ENCODE measurements around the gene IL36A.

The IL36A gene

GRCh38 chr2:113015655-113016054 is 10.4 kb downstream of the IL36A start:
- Histone ChIP-seq H3K9ac (ENCODE audit: low read depth in 1 of 2, low read length in 2 of 2) (no peak overlapping the region), H3K9me3 (ENCODE audit: control insufficient read depth in 2 of 2, low read length in 2 of 2) (no peaks in the 10 kb centered on the region), H3K4me1 (ENCODE audit: control insufficient read depth in 2 of 2, insufficient read depth in 2 of 2, low read length in 2 of 2) (no peaks in the 10 kb centered on the region), H3K4me3 (ENCODE audit: low read length in 2 of 2) (no peak overlapping the region), H3K27me3 (ENCODE audit: control insufficient read depth in 2 of 2, insufficient read depth in 2 of 2, low read length in 2 of 2) (peaks cover 0 to 3% of the 10 kb centered on the region in 2 donors), H3K36me3 (ENCODE audit: control insufficient read depth in 2 of 2, insufficient read depth in 2 of 2, low read length in 2 of 2) (no peaks in the 10 kb centered on the region), H3K27ac (ENCODE audit: low read depth in 2 of 2, low read length in 2 of 2) (no peak overlapping the region)

GRCh38 chr2:113018509-113018908 is 13.2 kb downstream of the IL36A start:
- Histone ChIP-seq H3K4me1 (ENCODE audit: control insufficient read depth in 2 of 2, insufficient read depth in 2 of 2, low read length in 2 of 2) (no peaks in the 10 kb centered on the region), H3K36me3 (ENCODE audit: control insufficient read depth in 2 of 2, insufficient read depth in 2 of 2, low read length in 2 of 2) (no peaks in the 10 kb centered on the region), H3K27ac (ENCODE audit: low read depth in 2 of 2, low read length in 2 of 2) (no peak overlapping the region), H3K27me3 (ENCODE audit: control insufficient read depth in 2 of 2, insufficient read depth in 2 of 2, low read length in 2 of 2) (no peaks in the 10 kb centered on the region), H3K9ac (ENCODE audit: low read depth in 1 of 2, low read length in 2 of 2) (no peak overlapping the region), H3K4me3 (ENCODE audit: low read length in 2 of 2) (no peak overlapping the region), H3K9me3 (ENCODE audit: control insufficient read depth in 2 of 2, low read length in 2 of 2) (no peaks in the 10 kb centered on the region)

- Histone ChIP-seq H3K4me3 (ENCODE audit: low read length in 2 of 2) (no peak overlapping the region), H3K27me3 (ENCODE audit: control insufficient read depth in 2 of 2, insufficient read depth in 2 of 2, low read length in 2 of 2) (peaks cover 0 to 4% of the 10 kb centered on the region in 2 donors)
Measured at GRCh38 chr2:113021312-113021711, 16.1 kb downstream of the IL36A start.

GRCh38 chr2:113024764-113025163 is 19.5 kb downstream of the IL36A start:
- no peaks in the 10 kb centered on the region for H3K9me3 ChIP-seq (ENCODE audit: control insufficient read depth in 2 of 2, low read length in 2 of 2)
- no peak overlapping the region for H3K9ac ChIP-seq (ENCODE audit: low read depth in 1 of 2, low read length in 2 of 2)
- no peaks in the 10 kb centered on the region for H3K36me3 ChIP-seq (ENCODE audit: control insufficient read depth in 2 of 2, insufficient read depth in 2 of 2, low read length in 2 of 2)
- peaks cover 7 to 9% of the 10 kb centered on the region in 2 donors for H3K27me3 ChIP-seq (ENCODE audit: control insufficient read depth in 2 of 2, insufficient read depth in 2 of 2, low read length in 2 of 2)
- no peaks in the 10 kb centered on the region for H3K4me1 ChIP-seq (ENCODE audit: control insufficient read depth in 2 of 2, insufficient read depth in 2 of 2, low read length in 2 of 2)
- H3K4me3 ChIP-seq (ENCODE audit: low read length in 2 of 2): no peak overlapping the region
- no peak overlapping the region for H3K27ac ChIP-seq (ENCODE audit: low read depth in 2 of 2, low read length in 2 of 2)

More at GRCh38 chr2:113021312-113021711, 16.1 kb downstream of the IL36A start:
- Histone ChIP-seq H3K9ac (ENCODE audit: low read depth in 1 of 2, low read length in 2 of 2) (no peak overlapping the region), H3K27ac (ENCODE audit: low read depth in 2 of 2, low read length in 2 of 2) (no peak overlapping the region), H3K4me1 (ENCODE audit: control insufficient read depth in 2 of 2, insufficient read depth in 2 of 2, low read length in 2 of 2) (no peaks in the 10 kb centered on the region), H3K36me3 (ENCODE audit: control insufficient read depth in 2 of 2, insufficient read depth in 2 of 2, low read length in 2 of 2) (no peaks in the 10 kb centered on the region), H3K9me3 (ENCODE audit: control insufficient read depth in 2 of 2, low read length in 2 of 2) (no peaks in the 10 kb centered on the region)

- Histone ChIP-seq H3K36me3 (ENCODE audit: control insufficient read depth in 2 of 2, insufficient read depth in 2 of 2, low read length in 2 of 2) (no peaks in the 10 kb centered on the region), H3K27me3 (ENCODE audit: control insufficient read depth in 2 of 2, insufficient read depth in 2 of 2, low read length in 2 of 2) (peaks cover 7 to 9% of the 10 kb centered on the region in 2 donors), H3K9ac (ENCODE audit: low read depth in 1 of 2, low read length in 2 of 2) (no peak overlapping the region), H3K4me3 (ENCODE audit: low read length in 2 of 2) (no peak overlapping the region), H3K4me1 (ENCODE audit: control insufficient read depth in 2 of 2, insufficient read depth in 2 of 2, low read length in 2 of 2) (no peaks in the 10 kb centered on the region), H3K9me3 (ENCODE audit: control insufficient read depth in 2 of 2, low read length in 2 of 2) (no peaks in the 10 kb centered on the region), H3K27ac (ENCODE audit: low read depth in 2 of 2, low read length in 2 of 2) (no peak overlapping the region)
Measured at GRCh38 chr2:113025737-113026136, 20.5 kb downstream of the IL36A start.

- Histone ChIP-seq H3K4me3 (ENCODE audit: low read length in 2 of 2) (no peak overlapping the region), H3K27ac (ENCODE audit: low read depth in 2 of 2, low read length in 2 of 2) (no peak overlapping the region), H3K36me3 (ENCODE audit: control insufficient read depth in 2 of 2, insufficient read depth in 2 of 2, low read length in 2 of 2) (no peaks in the 10 kb centered on the region), H3K9ac (ENCODE audit: low read depth in 1 of 2, low read length in 2 of 2) (no peak overlapping the region), H3K27me3 (ENCODE audit: control insufficient read depth in 2 of 2, insufficient read depth in 2 of 2, low read length in 2 of 2) (peaks cover 7 to 9% of the 10 kb centered on the region in 2 donors), H3K9me3 (ENCODE audit: control insufficient read depth in 2 of 2, low read length in 2 of 2) (no peaks in the 10 kb centered on the region), H3K4me1 (ENCODE audit: control insufficient read depth in 2 of 2, insufficient read depth in 2 of 2, low read length in 2 of 2) (no peaks in the 10 kb centered on the region)
Measured at GRCh38 chr2:113027691-113028090, 22.4 kb downstream of the IL36A start.

- Histone ChIP-seq H3K4me1 (ENCODE audit: control insufficient read depth in 2 of 2, insufficient read depth in 2 of 2, low read length in 2 of 2) (no peaks in the 10 kb centered on the region), H3K27ac (ENCODE audit: low read depth in 2 of 2, low read length in 2 of 2) (no peak overlapping the region), H3K9me3 (ENCODE audit: control insufficient read depth in 2 of 2, low read length in 2 of 2) (no peaks in the 10 kb centered on the region), H3K36me3 (ENCODE audit: control insufficient read depth in 2 of 2, insufficient read depth in 2 of 2, low read length in 2 of 2) (no peaks in the 10 kb centered on the region), H3K27me3 (ENCODE audit: control insufficient read depth in 2 of 2, insufficient read depth in 2 of 2, low read length in 2 of 2) (peaks cover 7 to 9% of the 10 kb centered on the region in 2 donors), H3K9ac (ENCODE audit: low read depth in 1 of 2, low read length in 2 of 2) (no peak overlapping the region), H3K4me3 (ENCODE audit: low read length in 2 of 2) (no peak overlapping the region)
Measured at GRCh38 chr2:113028112-113028511, 22.9 kb downstream of the IL36A start.

GRCh38 chr2:113032737-113033136 is 27.5 kb downstream of the IL36A start:
- Histone ChIP-seq H3K4me1 (ENCODE audit: control insufficient read depth in 2 of 2, insufficient read depth in 2 of 2, low read length in 2 of 2) (no peaks in the 10 kb centered on the region), H3K36me3 (ENCODE audit: control insufficient read depth in 2 of 2, insufficient read depth in 2 of 2, low read length in 2 of 2) (no peaks in the 10 kb centered on the region), H3K27me3 (ENCODE audit: control insufficient read depth in 2 of 2, insufficient read depth in 2 of 2, low read length in 2 of 2) (peaks cover 0 to 5% of the 10 kb centered on the region in 2 donors), H3K9me3 (ENCODE audit: control insufficient read depth in 2 of 2, low read length in 2 of 2) (no peaks in the 10 kb centered on the region), H3K27ac (ENCODE audit: low read depth in 2 of 2, low read length in 2 of 2) (no peak overlapping the region), H3K9ac (ENCODE audit: low read depth in 1 of 2, low read length in 2 of 2) (no peak overlapping the region), H3K4me3 (ENCODE audit: low read length in 2 of 2) (no peak overlapping the region)

GRCh38 chr2:113034016-113034415 is 28.8 kb downstream of the IL36A start:
- Histone ChIP-seq H3K4me3 (ENCODE audit: low read length in 2 of 2) (no peak overlapping the region), H3K4me1 (ENCODE audit: control insufficient read depth in 2 of 2, insufficient read depth in 2 of 2, low read length in 2 of 2) (no peaks in the 10 kb centered on the region), H3K27me3 (ENCODE audit: control insufficient read depth in 2 of 2, insufficient read depth in 2 of 2, low read length in 2 of 2) (no peaks in the 10 kb centered on the region), H3K9ac (ENCODE audit: low read depth in 1 of 2, low read length in 2 of 2) (no peak overlapping the region), H3K9me3 (ENCODE audit: control insufficient read depth in 2 of 2, low read length in 2 of 2) (no peaks in the 10 kb centered on the region), H3K36me3 (ENCODE audit: control insufficient read depth in 2 of 2, insufficient read depth in 2 of 2, low read length in 2 of 2) (no peaks in the 10 kb centered on the region), H3K27ac (ENCODE audit: low read depth in 2 of 2, low read length in 2 of 2) (no peak overlapping the region)

GRCh38 chr2:113036763-113037162 is 31.5 kb downstream of the IL36A start:
- Histone ChIP-seq H3K9ac (ENCODE audit: low read depth in 1 of 2, low read length in 2 of 2) (no peak overlapping the region), H3K27me3 (ENCODE audit: control insufficient read depth in 2 of 2, insufficient read depth in 2 of 2, low read length in 2 of 2) (no peaks in the 10 kb centered on the region), H3K4me1 (ENCODE audit: control insufficient read depth in 2 of 2, insufficient read depth in 2 of 2, low read length in 2 of 2) (no peaks in the 10 kb centered on the region), H3K4me3 (ENCODE audit: low read length in 2 of 2) (no peak overlapping the region), H3K36me3 (ENCODE audit: control insufficient read depth in 2 of 2, insufficient read depth in 2 of 2, low read length in 2 of 2) (no peaks in the 10 kb centered on the region), H3K9me3 (ENCODE audit: control insufficient read depth in 2 of 2, low read length in 2 of 2) (no peaks in the 10 kb centered on the region), H3K27ac (ENCODE audit: low read depth in 2 of 2, low read length in 2 of 2) (no peak overlapping the region)

- no peaks in the 10 kb centered on the region for H3K9me3 ChIP-seq (ENCODE audit: control insufficient read depth in 2 of 2, low read length in 2 of 2)
- H3K4me1 ChIP-seq (ENCODE audit: control insufficient read depth in 2 of 2, insufficient read depth in 2 of 2, low read length in 2 of 2): no peaks in the 10 kb centered on the region
- no peaks in the 10 kb centered on the region for H3K36me3 ChIP-seq (ENCODE audit: control insufficient read depth in 2 of 2, insufficient read depth in 2 of 2, low read length in 2 of 2)
- H3K27ac ChIP-seq (ENCODE audit: low read depth in 2 of 2, low read length in 2 of 2): no peak overlapping the region
- H3K9ac ChIP-seq (ENCODE audit: low read depth in 1 of 2, low read length in 2 of 2): no peak overlapping the region
- no peaks in the 10 kb centered on the region for H3K27me3 ChIP-seq (ENCODE audit: control insufficient read depth in 2 of 2, insufficient read depth in 2 of 2, low read length in 2 of 2)
- H3K4me3 ChIP-seq (ENCODE audit: low read length in 2 of 2): no peak overlapping the region
Measured at GRCh38 chr2:113038291-113038690, 33.0 kb downstream of the IL36A start.
